Ovary (tissue), 3 donors: ENCODE measurements around the gene SPACA7.

Source experiments
- EP300 ChIP-seq: sonication (generic); formaldehyde crosslinking; IDR thresholded peaks from one replicate; pipeline ENCODE4 v1.6.1; 2017; ENCODE audit warnings: antibody characterized with exemption
- POLR2A ChIP-seq: fragments of 450-650 bp; IDR thresholded peaks from one replicate; pipeline ENCODE4 v1.6.1; 2017; ENCODE audit warnings: antibody characterized with exemption, mild to moderate bottlenecking, moderate library complexity
- TF ChIP-seq, protein P1 (sequence below), 3 donors: fragments of 450-650 bp in 2 of 3; fragments of 200-600 bp in 1 of 3; IDR thresholded peaks; one replicate each; pipeline versions ENCODE4 v1.5.1 to v1.8.0; 2016 to 2022; ENCODE audit warnings: antibody characterized with exemption in 3 of 3, mild to moderate bottlenecking in 1 of 3
- donor health status: DM: no; HTN: no; CAD: no.

GRCh38 chr13:112456138-112457056 lies 80.2 kb downstream of the SPACA7 start:
- TF ChIP-seq, protein P1, sequence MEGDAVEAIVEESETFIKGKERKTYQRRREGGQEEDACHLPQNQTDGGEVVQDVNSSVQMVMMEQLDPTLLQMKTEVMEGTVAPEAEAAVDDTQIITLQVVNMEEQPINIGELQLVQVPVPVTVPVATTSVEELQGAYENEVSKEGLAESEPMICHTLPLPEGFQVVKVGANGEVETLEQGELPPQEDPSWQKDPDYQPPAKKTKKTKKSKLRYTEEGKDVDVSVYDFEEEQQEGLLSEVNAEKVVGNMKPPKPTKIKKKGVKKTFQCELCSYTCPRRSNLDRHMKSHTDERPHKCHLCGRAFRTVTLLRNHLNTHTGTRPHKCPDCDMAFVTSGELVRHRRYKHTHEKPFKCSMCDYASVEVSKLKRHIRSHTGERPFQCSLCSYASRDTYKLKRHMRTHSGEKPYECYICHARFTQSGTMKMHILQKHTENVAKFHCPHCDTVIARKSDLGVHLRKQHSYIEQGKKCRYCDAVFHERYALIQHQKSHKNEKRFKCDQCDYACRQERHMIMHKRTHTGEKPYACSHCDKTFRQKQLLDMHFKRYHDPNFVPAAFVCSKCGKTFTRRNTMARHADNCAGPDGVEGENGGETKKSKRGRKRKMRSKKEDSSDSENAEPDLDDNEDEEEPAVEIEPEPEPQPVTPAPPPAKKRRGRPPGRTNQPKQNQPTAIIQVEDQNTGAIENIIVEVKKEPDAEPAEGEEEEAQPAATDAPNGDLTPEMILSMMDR (IDR thresholded peaks at IDR 0.05), result no peak
- TF ChIP-seq POLR2A (no peak), EP300 (no peak)
